Suprapubic skin (tissue), 4 donors: ENCODE measurements around the gene CCDC50. TPM values are rescaled to one million over a fixed set of nuclear protein-coding genes. Genes with fewer than 3 reads are reported as not detected.

Experiments
- DNase-seq, 2 donors: peaks; one replicate each; pipeline ENCODE4 v3.0.0-alpha.2; 2019; ENCODE audit warnings: low spot score in 2 of 2
- H3K27ac ChIP-seq: fragments of 200-600 bp; sonication (generic); one replicate; pipeline ENCODE4 v1.5.1; 2019
- H3K27me3 ChIP-seq: fragments of 200-600 bp; sonication (generic); one replicate; pipeline ENCODE4 v1.5.1; 2019
- H3K36me3 ChIP-seq: fragments of 200-600 bp; sonication (generic); one replicate; pipeline ENCODE4 v1.5.1; 2019
- H3K4me1 ChIP-seq: fragments of 200-600 bp; sonication (generic); one replicate; pipeline ENCODE4 v1.5.1; 2019
- H3K4me3 ChIP-seq: fragments of 200-600 bp; sonication (generic); one replicate; pipeline ENCODE4 v1.5.1; 2019; ENCODE audit warnings: mild to moderate bottlenecking
- H3K9me3 ChIP-seq: fragments of 200-600 bp; sonication (generic); one replicate; pipeline ENCODE4 v1.5.1; 2019
- CTCF ChIP-seq, 2 donors: fragments of 200-600 bp in 1 of 2; fragments of 450-650 bp in 1 of 2; sonication (generic) in 1 of 2; IDR thresholded peaks; one replicate each; pipeline ENCODE4 v1.5.1; 2016 to 2019; ENCODE audit warnings: antibody characterized with exemption in 2 of 2, mild to moderate bottlenecking in 1 of 2, moderate library complexity in 1 of 2
- EP300 ChIP-seq: sonication (generic); formaldehyde crosslinking; IDR thresholded peaks from one replicate; pipeline ENCODE4 v1.6.1; 2017; ENCODE audit warnings: antibody characterized with exemption
- POLR2A ChIP-seq, 2 donors: fragments of 450-650 bp; IDR thresholded peaks; one replicate each; pipeline ENCODE4 v1.6.1; 2017; ENCODE audit warnings: antibody characterized with exemption in 2 of 2, mild to moderate bottlenecking in 2 of 2, moderate library complexity in 2 of 2
- POLR2AphosphoS5 ChIP-seq, 3 donors: sonication (generic); formaldehyde crosslinking; IDR thresholded peaks; one replicate each; pipeline ENCODE4 v1.6.1; 2017; ENCODE audit warnings: antibody characterized with exemption in 3 of 3
- WGBS: methylation state at CpG from one replicate; pipeline ENCODE4 v1.1.5; 2018; 5-methylcytosine and 5-hydroxymethylcytosine counted together
- total RNA-seq, 4 donors: library from RNA; depleted of rRNA; stranded (reverse); fragments of >200 nt; gene quantifications; one replicate each; pipeline ENCODE4 v1.1.0, GENCODE V29; 2016

Gene CCDC50
- total RNA-seq, 4 donors from 2014 or later = 34.9 to 67.7 (median 42.4) TPM

DNA sequence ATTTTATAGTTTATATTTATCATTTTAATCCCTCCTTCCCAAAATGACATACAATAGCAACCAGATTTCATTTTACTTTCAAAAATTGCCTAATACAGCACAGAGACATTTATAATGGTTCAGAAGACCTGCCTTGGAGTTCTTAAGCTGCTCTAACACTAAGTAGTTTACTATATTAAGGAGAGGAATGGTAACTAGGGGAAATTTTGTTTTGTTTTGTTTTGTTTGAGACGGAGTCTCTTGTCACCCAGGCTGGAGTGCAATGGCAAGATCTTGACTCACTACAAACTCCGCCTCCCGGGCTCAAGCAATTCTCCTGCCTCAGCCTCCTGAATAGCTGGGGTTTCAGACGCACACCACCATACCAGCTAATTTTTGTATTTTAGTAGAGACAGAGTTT is 22.8 kb upstream of the CCDC50 start:
- H3K27ac ChIP-seq = no peak overlapping the region
- 90% methylated on average over 4 of the region's 4 CpGs for WGBS
- TF ChIP-seq POLR2A (IDR thresholded peaks at IDR 0.05) (no peak), EP300 (no peak), POLR2AphosphoS5 (IDR thresholded peaks at IDR 0.05) (no peak), CTCF (IDR thresholded peaks at IDR 0.05) (no peak)

GRCh38 chr3:191307341-191307740 is 21.9 kb upstream of the CCDC50 start:
- Histone ChIP-seq H3K9me3 (no peaks in the 10 kb centered on the region), H3K27me3 (no peaks in the 10 kb centered on the region), H3K27ac (no peak overlapping the region), H3K4me1 (no peaks in the 10 kb centered on the region), H3K36me3 (no peaks in the 10 kb centered on the region), H3K4me3 (no peak overlapping the region)
- no peak for DNase-seq
- WGBS = 80% methylated on average over 4 of the region's 4 CpGs
- TF ChIP-seq POLR2AphosphoS5 (IDR thresholded peaks at IDR 0.05) (no peak), EP300 (no peak), POLR2A (IDR thresholded peaks at IDR 0.05) (no peak), CTCF (IDR thresholded peaks at IDR 0.05) (no peak)

More for the DNA sequence above, 22.8 kb upstream of the CCDC50 start:
- Histone ChIP-seq H3K27me3 (no peaks in the 10 kb centered on the region), H3K9me3 (no peaks in the 10 kb centered on the region), H3K4me1 (no peaks in the 10 kb centered on the region), H3K4me3 (no peak overlapping the region), H3K36me3 (no peaks in the 10 kb centered on the region)
- DNase-seq = no peak

- no peaks in the 10 kb centered on the region for H3K9me3 ChIP-seq
- H3K36me3 ChIP-seq = no peaks in the 10 kb centered on the region
- no peak overlapping the region for H3K4me3 ChIP-seq
- no peak for DNase-seq
- no peak overlapping the region for H3K27ac ChIP-seq
- 67% methylated on average over 2 of the region's 2 CpGs for WGBS
- no peak for TF ChIP-seq CTCF (IDR thresholded peaks at IDR 0.05)
- TF ChIP-seq POLR2A (IDR thresholded peaks at IDR 0.05) = no peak
- no peak for TF ChIP-seq EP300
- TF ChIP-seq POLR2AphosphoS5 (IDR thresholded peaks at IDR 0.05) = no peak
- no peaks in the 10 kb centered on the region for H3K27me3 ChIP-seq
- no peaks in the 10 kb centered on the region for H3K4me1 ChIP-seq
Observed at GRCh38 chr3:191313296-191313695, 15.9 kb upstream of the CCDC50 start.

GRCh38 chr3:191314109-191314728 is 15.0 kb upstream of the CCDC50 start:
- H3K4me3 ChIP-seq = no peak overlapping the region
- H3K27ac ChIP-seq = no peak overlapping the region
- no peaks in the 10 kb centered on the region for H3K4me1 ChIP-seq
- TF ChIP-seq POLR2AphosphoS5 (IDR thresholded peaks at IDR 0.05) = no peak
- TF ChIP-seq EP300 = no peak
- TF ChIP-seq CTCF (IDR thresholded peaks at IDR 0.05) = no peak
- no peak for TF ChIP-seq POLR2A (IDR thresholded peaks at IDR 0.05)
- 87% methylated on average over 5 of the region's 5 CpGs for whole genome bisulfite sequencing
- DNase-seq = no peak
- H3K9me3 ChIP-seq = no peaks in the 10 kb centered on the region
- H3K27me3 ChIP-seq = no peaks in the 10 kb centered on the region
- H3K36me3 ChIP-seq = no peaks in the 10 kb centered on the region

DNA sequence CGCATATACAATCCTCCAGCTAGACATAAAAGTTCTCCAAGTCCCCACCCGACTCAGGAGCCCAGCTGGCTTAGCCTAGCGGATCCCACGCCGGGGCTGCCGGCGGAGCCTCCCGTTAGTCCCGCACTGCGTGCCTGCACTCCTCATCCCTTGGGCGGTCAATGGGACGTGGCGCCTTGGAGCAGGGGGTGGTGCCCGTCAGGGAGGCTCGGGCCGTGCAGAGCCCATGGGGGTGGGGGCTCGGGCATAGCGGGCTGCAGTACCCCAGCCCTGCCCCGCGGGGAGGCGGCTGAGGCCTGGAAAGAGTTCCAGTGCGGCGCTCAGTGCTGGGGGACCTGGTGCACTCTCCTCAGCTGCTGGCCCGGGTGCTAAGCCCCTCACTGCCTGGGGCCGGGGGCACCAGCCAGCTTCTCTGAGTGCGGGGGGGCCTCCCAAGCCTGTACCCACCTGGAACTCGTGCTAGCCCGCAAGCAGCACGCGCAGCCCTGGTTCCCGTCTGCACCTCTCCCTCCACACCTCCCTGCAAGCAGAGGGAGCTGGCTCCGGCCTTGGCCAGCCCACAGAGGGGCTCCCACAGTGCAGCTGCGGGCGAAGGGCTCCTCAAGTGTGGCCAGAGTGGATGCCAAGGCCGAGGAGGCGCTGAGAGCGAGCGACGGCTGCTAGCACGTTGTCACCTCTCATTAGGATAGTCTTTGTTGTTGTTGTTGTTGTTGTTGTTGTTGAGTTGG is 12.2 kb upstream of the CCDC50 start:
- no peaks in the 10 kb centered on the region for H3K36me3 ChIP-seq
- H3K4me3 ChIP-seq = no peak overlapping the region
- no peaks in the 10 kb centered on the region for H3K9me3 ChIP-seq
- WGBS = 95% methylated on average over 19 of the region's 40 CpGs
- H3K4me1 ChIP-seq = no peaks in the 10 kb centered on the region
- no peak overlapping the region for H3K27ac ChIP-seq
- H3K27me3 ChIP-seq = no peaks in the 10 kb centered on the region
- no peak for TF ChIP-seq POLR2A (IDR thresholded peaks at IDR 0.05)
- TF ChIP-seq CTCF (IDR thresholded peaks at IDR 0.05) = no peak
- no peak for TF ChIP-seq EP300
- TF ChIP-seq POLR2AphosphoS5 (IDR thresholded peaks at IDR 0.05) = no peak
- DNase-seq = no peak
